Dermis microvascular lymphatic vessel endothelial cell (primary cell): ENCODE measurements around the gene MTCP1. TPM values are rescaled to one million over a fixed set of nuclear protein-coding genes. Genes with fewer than 3 reads are reported as not detected.

Source experiments
- DNase-seq, 2 donors: peaks; one replicate each; pipeline versions ENCODE4 v3.0.0 to v3.0.0-alpha.2; 2010; ENCODE audit warnings: low read depth in 2 of 2
- total RNA-seq: library from RNA; depleted of rRNA; stranded (reverse); fragments of >200 nt; gene quantifications from 2 replicates; pipeline ENCODE4 v1.2.1, GENCODE V29; 2014

MTCP1 gene
- total RNA-seq, 1 donor from 2014 or later = 18.4 TPM

DNA sequence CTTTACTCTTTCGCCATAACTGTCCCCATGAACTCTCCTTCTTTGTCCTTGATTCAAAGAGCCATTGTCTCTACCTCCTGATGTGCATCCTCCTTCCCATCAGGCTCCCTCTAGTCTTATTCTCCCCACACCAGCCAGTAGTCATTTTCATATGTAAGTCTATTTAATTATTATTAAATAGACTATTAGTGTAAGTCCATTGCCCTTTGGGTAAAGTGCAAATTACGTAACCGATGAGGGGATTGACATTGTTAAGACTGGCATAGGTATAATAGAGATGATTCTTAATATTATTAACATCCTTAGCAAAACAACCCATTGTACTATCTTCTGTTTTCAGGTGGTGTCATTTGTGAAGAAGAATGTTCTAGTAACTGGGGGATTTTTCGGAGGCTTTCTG lies 16.7 kb downstream of the MTCP1 start:
- DNase-seq = peak in 1 of 2 donors; percentile 10

DNA sequence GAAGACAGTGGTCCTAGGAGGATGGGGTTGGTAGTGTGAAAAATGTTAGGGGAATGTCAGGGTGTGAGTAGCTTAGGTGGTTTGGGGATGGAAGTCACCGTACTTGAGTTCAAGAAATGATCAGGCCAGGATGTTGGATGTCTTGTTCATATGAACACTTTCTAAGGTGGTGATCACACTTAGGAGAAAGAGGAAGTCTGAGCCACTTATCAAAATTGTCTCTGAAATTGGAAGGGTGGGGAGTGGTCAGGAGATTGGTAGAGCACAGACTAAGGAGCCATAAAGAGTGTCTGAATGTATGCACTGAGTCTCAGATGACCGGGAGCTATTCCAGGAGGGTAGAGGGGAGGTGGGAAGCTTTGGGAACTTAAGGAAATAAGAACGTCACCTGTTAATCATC lies 17.3 kb downstream of the MTCP1 start:
- no peak for DNase-seq

DNA sequence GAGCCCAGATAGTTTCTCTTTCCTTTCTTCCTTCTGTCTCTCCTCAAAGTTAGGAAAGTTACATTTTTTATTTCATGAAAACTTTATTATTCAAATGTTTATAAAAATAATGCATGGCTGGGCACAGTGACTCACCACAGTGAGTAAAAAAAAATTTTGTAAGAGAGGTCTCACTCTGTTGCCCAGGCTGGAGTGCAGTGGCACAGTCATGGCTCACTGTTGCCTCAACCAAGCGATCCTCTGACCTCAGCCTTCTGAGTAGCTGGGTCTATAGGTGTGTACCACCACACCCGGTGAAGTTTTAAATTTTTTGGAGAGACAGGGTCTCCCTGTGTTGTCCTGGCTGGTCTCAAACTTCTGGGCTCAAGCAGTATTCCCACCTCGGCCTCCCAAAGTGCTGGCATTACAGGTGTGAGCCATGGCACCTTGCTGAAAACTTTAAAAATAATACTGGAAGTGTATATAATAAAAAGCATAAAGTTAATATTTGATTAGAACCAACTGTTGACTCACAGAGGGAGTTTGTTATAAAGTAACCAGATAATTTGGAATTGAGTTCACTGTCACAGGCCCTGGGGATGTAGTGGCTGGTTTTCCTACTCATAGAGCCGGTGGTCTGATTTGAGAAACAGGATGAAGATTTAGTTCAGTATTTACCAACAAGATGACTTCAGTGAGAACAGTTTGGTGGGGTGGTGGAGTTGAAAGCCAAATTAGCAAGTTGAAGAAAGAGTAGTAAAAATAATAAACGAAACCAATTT lies 18.0 kb downstream of the MTCP1 start:
- DNase-seq = no peak

DNA sequence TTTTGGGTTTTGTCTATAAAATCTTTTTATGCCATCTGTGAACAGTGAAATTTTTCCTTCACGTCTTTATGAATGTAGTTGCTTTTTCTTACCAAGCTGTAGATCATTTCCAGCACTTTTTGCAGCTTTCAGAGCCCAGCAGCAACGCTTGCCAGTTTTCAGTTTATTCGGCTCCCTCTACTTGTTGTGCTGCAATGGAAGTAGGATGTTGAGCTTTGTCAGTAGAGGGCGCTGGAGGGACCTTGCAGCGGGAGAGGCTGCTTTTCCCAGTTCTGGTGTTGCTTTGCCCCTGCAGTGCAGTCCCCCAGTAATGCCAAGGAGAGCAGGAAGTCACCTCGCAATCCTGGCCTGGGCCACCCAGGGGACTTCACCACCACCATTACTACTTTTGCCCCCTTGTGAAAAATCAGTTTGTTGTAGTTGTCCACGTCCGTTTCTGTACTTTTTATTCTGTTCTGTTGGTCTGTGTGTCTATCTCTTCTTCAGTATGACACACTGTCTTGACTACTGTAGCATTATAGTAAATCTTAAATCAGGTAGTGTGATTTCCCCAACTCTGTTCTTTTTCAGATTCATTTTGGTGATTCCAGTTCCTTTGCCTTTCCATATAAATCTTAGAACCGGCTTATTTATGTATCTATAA lies 21.8 kb downstream of the MTCP1 start:
- DNase-seq = peak; percentile 54 to 65

DNA sequence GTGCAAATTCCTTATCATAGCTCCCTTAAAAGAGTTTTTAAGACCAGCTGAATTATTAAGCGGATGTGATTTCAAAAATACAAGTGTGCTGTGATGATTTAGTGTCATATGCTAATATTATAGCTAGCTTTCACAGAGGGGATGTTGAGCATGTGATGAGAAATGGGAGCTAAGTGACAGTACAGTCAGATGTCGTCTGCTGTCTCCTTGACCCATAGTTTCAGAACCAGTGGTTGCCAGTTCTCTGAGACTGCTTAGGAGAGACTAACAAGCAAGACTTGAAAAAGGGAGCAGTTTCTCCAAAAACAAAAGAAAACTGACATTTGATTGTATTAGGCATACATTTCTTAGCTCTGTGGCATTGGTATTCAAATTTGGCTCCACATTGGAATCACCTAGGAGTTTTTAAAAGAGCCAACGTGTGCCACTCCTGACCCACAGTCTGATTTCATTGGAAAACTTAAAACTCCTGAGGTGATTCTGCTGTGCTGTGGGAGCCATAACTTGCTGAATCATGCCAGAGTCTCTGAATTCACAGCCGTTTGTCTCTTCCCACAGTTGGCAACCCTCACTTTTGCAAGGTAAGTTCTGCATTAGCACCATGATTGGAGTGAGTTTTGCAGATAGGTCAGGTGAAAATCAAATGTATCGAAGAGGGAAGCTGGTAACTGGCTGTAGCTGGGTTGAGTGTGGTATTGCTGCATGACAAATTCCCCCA lies 24.0 kb downstream of the MTCP1 start:
- no peak for DNase-seq

DNA sequence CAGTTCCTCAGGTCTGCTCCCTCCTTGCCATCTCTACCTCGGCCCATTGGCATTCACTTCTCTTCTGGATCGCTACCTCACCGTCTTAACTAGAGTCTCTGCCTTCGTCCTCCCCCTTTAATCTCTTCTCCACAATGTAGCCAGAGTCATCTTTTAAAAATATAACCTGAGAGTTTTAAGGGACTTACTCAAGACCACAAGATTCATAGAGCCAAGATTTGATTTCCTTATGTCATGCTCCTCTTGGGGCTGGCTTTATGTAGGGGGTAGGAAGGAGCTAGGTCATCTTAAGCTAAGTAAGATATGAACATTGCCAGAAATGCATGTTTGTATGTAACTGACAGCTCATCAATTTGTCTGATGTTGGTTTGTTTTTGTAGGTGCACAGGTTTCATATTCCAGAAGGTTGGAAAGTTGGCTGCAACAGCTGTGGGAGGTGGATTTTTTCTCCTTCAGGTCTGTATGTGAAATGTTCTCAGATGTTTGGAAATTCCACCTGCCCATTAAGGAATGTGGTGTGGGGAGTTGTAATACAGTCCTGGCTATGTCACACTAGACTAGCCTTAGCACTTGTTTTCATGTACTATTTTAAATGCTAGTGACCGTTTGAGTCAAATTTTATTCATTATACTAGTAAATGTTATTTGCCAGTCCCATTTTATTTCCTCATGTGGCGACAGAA lies 24.7 kb downstream of the MTCP1 start:
- DNase-seq = no peak

DNA sequence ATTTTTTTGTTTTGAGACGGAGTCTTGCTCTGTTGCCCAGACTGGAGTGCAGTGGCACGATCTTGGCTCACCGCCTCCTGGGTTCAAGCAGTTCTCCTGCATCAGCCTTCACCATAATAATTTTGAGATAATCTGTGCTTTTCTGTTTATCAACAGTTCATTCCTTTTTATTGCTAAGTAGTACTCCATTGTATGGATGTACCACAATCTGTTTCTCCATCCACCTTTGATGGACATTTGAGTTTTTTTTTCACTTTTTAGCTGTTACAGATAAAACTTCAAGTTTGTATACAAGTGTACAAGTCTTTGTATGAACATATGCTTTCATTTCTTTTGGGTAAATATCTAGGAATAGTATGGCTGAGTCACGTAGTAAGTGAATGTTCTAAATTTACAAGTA lies 35.2 kb downstream of the MTCP1 start:
- DNase-seq = no peak

DNA sequence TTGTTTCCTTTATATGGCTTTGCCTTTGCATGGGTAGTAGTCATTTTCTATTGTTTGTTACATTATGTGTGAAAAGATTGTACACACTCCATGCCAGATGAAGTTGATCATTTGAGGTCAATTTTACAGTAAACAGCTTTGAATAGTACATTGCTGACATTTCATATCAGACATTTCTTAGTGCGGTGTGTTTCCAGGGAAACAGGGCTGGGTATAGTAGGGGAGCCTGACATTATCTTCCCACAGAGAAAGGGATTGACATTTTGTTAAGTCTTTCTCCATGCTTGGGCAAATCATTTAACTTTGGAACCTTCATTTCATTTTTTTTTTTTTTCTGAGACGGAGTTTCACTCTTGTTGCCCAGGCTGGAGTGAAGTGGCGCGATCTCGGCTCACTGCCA lies 39.3 kb downstream of the MTCP1 start:
- DNase-seq = no peak

DNA sequence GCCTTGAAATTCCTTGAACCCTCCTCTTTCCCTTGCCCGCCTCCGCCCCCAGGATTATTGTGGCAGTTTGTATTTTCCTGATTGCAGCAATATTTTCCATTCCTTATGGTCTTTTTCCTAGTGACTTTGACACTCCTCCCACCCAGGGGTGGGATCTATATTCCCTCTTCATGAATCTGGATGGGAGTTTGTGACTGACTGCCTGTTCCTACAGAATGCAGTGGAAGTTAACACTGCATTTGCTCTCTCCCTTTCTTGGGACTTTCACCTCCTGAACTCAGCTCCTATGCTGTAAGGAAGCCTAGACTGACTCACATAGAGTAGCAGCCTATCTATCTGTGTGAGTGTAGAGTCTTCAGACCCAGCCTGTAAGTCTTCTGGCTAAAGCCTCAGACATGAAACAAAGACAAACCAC lies 42.1 kb downstream of the MTCP1 start:
- DNase-seq = peak in 1 of 2 donors; percentile 5

DNA sequence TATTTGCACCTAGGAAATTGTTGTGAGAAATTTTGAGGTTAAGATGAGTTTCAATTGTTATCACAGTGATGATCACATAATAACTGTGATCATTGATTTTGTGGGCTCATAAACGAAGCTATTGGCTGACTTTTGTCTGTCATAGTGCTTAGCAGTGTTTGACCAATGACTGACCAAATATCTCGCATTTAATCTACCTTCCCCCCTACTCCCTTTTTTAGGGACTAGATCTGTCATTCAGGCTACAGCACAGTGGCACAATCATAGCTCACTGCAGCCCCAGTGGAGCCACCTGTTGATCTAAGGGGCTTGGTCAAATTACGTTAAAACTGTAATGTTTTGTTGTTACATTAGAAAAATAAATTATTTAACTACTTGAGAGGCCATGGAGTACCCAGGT lies 42.8 kb downstream of the MTCP1 start:
- peak in 1 of 2 donors; percentile 4 for DNase-seq

DNA sequence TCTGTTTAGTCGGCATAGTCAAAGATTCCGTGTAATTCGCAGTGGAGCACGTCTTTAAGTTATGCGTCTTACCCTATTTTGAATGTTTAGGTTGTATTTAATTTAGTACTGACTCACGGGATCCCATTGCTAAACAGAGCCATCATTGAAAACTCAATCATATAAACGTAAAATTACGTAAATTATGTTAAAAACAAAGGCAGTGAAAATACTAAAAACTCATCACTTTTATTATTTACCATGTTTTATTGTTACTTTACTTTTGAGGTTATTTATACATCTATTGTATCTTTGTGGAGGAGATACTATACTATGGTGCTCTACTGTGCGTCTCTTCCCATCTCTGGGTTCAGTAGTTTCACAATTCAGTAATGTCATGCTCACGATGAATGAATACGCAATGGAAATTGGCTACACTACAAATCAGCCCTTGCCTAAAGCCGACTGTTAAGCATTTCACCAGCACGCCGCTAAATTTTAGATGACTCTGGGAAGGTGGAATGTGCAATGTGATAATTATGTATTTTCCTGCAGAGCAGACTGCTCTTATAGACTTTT lies 43.3 kb downstream of the MTCP1 start:
- DNase-seq = peak; percentile 57 to 86

DNA sequence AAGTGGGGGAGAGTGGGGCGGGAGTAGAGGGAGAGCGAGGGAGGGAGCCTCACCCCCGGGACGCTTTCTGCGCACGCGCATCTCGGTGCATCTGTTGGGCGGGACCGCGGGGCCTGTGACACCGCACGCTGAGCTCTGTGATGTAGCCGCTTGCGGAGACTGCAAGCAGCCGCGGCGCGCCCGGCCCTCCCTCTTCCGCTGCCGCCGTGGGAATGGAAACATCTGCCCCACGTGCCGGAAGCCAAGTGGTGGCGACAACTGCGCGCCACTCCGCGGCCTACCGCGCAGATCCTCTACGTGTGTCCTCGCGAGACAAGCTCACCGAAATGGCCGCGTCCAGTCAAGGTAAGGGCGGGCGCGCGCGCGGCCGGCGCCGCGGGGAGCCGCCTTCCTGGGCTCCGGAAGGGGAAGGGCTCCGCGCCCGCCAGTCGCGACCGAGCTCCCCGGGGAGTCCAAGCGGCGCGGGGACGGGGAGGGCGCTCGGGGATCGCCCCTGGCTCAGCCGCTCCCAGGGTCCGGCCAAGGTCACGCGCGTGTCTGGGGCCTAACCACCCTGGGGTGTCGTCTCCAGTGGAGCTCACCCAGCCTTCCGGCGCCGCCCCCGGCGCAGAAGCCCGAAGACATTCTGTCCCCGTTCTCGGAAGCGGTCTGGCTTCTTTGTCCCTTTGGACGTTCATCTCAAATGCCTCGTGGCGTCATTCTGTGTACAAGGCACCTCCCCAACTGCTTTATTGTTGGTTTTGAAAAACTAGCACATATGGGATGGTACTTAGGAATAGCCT lies 44.0 kb downstream of the MTCP1 start, which contains the start of gene FUNDC2:
TSS of gene FUNDC2 (plus strand) at position 118 of the 782 bp plus-strand sequence. CDS start at position 213, 95 bp downstream.
- DNase-seq = peak; percentile 91 to 95

DNA sequence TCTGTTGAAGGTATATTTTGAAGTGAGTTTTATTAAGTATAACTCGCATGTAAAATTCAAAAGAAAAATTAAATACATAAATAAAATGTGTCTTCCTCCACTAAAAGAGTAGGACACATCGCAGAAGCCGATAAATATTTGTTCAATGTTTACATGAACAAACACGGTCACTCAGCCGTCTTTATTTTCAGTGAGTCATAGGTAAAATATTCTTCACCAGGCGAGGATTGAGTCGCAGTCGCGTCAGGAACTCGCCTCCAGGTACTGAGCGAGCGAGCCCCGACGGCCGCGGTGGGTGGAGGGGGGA lies 44.6 kb downstream of the MTCP1 start:
- no peak for DNase-seq

DNA sequence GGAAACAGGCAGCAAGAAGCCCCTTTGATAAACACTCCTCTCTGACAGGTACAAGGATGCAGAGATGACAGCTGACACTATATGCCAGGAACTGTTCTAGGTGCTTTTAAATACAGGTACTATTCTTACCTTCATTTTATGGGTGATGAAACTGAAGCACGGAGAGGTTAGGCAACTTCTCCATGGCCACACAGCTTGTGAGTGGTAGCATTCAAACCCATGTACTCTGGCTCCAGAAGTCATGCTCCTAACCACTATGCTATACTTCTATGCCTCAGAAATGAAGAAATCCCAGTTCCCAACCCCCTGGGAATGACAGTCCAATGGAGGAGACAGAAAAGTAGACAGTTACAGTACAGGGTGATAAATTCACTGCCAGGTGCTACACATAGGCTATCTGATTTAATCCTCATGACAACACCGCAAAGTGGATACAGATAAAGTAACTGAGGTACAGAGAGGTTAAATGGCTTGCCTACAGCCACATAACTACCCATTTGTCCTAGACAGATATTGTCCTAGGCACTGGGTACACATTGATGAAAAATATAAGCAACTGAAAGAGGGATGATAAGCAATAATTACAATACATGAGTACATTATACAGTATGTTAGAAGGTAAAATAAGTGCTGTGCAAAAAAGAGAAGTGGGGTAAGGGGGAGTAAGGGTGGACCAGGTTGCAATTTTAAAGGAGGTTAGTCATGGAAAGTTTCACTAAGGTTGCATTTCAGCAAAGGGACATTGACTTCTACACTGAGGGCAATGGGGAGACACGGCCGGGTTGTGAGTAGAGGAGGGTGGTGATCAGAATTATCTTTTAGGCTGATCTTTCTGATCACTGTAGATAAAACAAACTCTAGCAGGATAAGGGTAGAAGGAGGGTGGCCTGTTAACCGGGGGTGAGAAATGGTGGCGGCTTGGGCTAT lies 46.8 kb downstream of the MTCP1 start:
- no peak for DNase-seq

DNA sequence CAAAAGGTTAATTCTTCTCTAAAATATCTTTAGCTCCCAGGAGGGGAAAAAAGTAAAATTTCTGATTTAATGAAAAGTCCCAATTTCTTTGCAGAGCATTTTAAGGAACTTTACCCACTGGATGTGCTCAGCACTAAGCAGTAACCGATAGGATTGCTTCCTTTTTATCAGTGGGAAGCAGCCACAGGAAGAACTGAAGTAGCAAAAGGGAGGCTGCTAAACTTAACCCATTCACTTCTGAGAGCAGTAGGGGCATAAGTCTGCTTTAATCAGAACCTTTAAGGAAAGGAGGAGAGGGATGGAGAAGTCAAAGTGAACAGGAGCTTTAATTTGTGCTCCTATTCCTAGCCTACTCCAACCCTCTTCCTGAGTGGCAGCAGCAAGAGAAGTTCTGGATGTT lies 48.4 kb downstream of the MTCP1 start, which contains the start of gene F8:
TSS of gene F8 (minus strand) at position 139 of the 400 bp plus-strand sequence. CDS start 171 bp downstream, outside the sequence.
- no peak for DNase-seq

DNA sequence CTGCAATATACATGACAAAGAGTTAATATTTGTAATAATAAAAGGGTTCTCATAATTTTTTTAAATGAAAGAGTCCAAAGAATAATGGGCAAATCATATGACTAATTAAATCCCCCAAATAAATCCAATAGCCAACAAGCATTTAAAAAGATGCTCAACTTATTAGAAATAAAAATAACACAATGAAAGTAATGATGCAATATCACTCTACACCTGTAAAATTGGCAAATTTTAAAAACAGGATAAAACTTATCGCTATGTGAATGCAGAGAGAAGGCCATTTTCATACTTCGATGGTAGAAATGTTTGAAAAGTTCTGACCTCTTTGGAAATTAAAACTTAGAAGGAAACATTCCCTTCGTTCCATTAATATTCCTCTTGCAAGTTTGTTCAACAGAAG lies 50.3 kb downstream of the MTCP1 start:
- DNase-seq = no peak
